Suppressor macrophage treated with lipopolysaccharide for 4 hours (primary cell): Measurements from ENCODE around the gene GOT1.

Experiments used
- DNase-seq: peaks from one replicate; pipeline ENCODE4 v3.0.0-alpha.2; 2020

GOT1 gene

GRCh38 chr10:99394761-99395386 is 35.5 kb downstream of the GOT1 start:
- no peak for DNase-seq

GRCh38 chr10:99394256-99394655 is 36.2 kb downstream of the GOT1 start:
- DNase-seq = no peak

- DNase-seq = no peak
Observed at GRCh38 chr10:99393683-99394082, 36.7 kb downstream of the GOT1 start.

- no peak for DNase-seq
Observed at GRCh38 chr10:99393036-99393435, 37.4 kb downstream of the GOT1 start.

GRCh38 chr10:99391346-99391745 is 39.1 kb downstream of the GOT1 start:
- DNase-seq = no peak

GRCh38 chr10:99389729-99390480 is 40.5 kb downstream of the GOT1 start:
- no peak for DNase-seq

- no peak for DNase-seq
Observed at GRCh38 chr10:99387541-99387940, 42.9 kb downstream of the GOT1 start.

GRCh38 chr10:99387071-99387470 is 43.4 kb downstream of the GOT1 start:
- DNase-seq = no peak

- DNase-seq = no peak
Observed at GRCh38 chr10:99382176-99382575, 48.2 kb downstream of the GOT1 start.

- no peak for DNase-seq
Observed at GRCh38 chr10:99375426-99375825, 55.0 kb downstream of the GOT1 start.

- no peak for DNase-seq
Observed at GRCh38 chr10:99374972-99375371, 55.5 kb downstream of the GOT1 start.

GRCh38 chr10:99374526-99374925 is 55.9 kb downstream of the GOT1 start:
- no peak for DNase-seq

- peak; percentile 10 for DNase-seq
Observed at GRCh38 chr10:99372546-99373271, 57.7 kb downstream of the GOT1 start.

- peak; percentile 15 for DNase-seq
Observed at GRCh38 chr10:99370993-99371392, 59.4 kb downstream of the GOT1 start.

GRCh38 chr10:99369551-99369950 is 60.9 kb downstream of the GOT1 start:
- DNase-seq = no peak

GRCh38 chr10:99369126-99369525 is 61.3 kb downstream of the GOT1 start:
- no peak for DNase-seq

GRCh38 chr10:99368646-99369045 is 61.8 kb downstream of the GOT1 start:
- DNase-seq = no peak

GRCh38 chr10:99366666-99367065 is 63.8 kb downstream of the GOT1 start:
- DNase-seq = no peak

- no peak for DNase-seq
Observed at GRCh38 chr10:99365736-99366135, 64.7 kb downstream of the GOT1 start.

GRCh38 chr10:99365311-99365710 is 65.1 kb downstream of the GOT1 start:
- DNase-seq = no peak

- no peak for DNase-seq
Observed at GRCh38 chr10:99364125-99364524, 66.3 kb downstream of the GOT1 start.

- no peak for DNase-seq
Observed at GRCh38 chr10:99360934-99361333, 69.5 kb downstream of the GOT1 start.

- DNase-seq = no peak
Observed at GRCh38 chr10:99358101-99358500, 72.3 kb downstream of the GOT1 start.

- no peak for DNase-seq
Observed at GRCh38 chr10:99357691-99358090, 72.7 kb downstream of the GOT1 start.
